H1 (cell line): Measurements from ENCODE around the gene PAQR7. TPM values are rescaled to one million over a fixed set of nuclear protein-coding genes. Genes with fewer than 3 reads are reported as not detected.

Experiments
- CTCF ChIA-PET: fragments of 300-600 bp; sonication (Branson Sonifier 250); formaldehyde crosslinking; loops from one replicate; lab custom pipeline; 2021; ENCODE audit not compliant: partially characterized antibody; lab: Charles Lee
- POLR2A ChIA-PET: fragments of 300-600 bp; sonication (Branson Sonifier 250); formaldehyde crosslinking; loops from one replicate; lab custom pipeline; 2021; ENCODE audit warnings: inconsistent platforms; ENCODE audit not compliant: partially characterized antibody; lab: Charles Lee
- DNase-seq, 2 experiments: peaks; one replicate each; pipeline versions ENCODE4 v3.0.0 to v3.0.0-alpha.2; 2010 to 2022; ENCODE audit warnings: low spot score in 2 of 2, low read depth in 1 of 2, mixed read lengths in 1 of 2
- FAIRE-seq: peaks from 2 replicates; lab custom pipeline; 2011; peaks lifted over from hg19 to GRCh38; lab: Jason Lieb, UNC
- H2AFZ ChIP-seq: 2 replicates; pipeline ENCODE4 v1.8.1; 2012; ENCODE audit warnings: low read length, inconsistent platforms
- H2AK5ac ChIP-seq: 2 replicates; pipeline ENCODE4 v1.6.1; 2013; ENCODE audit warnings: low read depth, low read length
- H2BK120ac ChIP-seq: replicated peaks from 2 replicates; pipeline ENCODE3; 2013; ENCODE audit warnings: low read depth, low read length, inconsistent platforms
- H2BK12ac ChIP-seq: 2 replicates; pipeline ENCODE4 v1.6.1; 2013; ENCODE audit warnings: low read depth, low read length
- H2BK15ac ChIP-seq: 2 replicates; pipeline ENCODE4 v1.6.1; 2013; ENCODE audit warnings: low read length
- H2BK20ac ChIP-seq: 2 replicates; pipeline ENCODE4 v1.6.1; 2013; ENCODE audit warnings: low read length
- H2BK5ac ChIP-seq: 2 replicates; pipeline ENCODE4 v1.6.1; 2013; ENCODE audit warnings: low read depth, low read length
- H3K14ac ChIP-seq: 2 replicates; pipeline ENCODE4 v1.6.1; 2013; ENCODE audit warnings: inconsistent platforms; ENCODE audit not compliant: insufficient read length
- H3K18ac ChIP-seq: 2 replicates; pipeline ENCODE4 v1.6.1; 2013; ENCODE audit warnings: low read length; ENCODE audit errors: extremely low read depth
- H3K23ac ChIP-seq: 2 replicates; pipeline ENCODE4 v1.6.1; 2013; ENCODE audit warnings: inconsistent platforms; ENCODE audit not compliant: insufficient read length
- H3K23me2 ChIP-seq: 2 replicates; pipeline ENCODE4 v1.6.1; 2013; ENCODE audit warnings: low read depth, low read length
- H3K27ac ChIP-seq: 2 replicates; pipeline ENCODE4 v1.6.1; 2011; ENCODE audit warnings: low read depth, low read length, inconsistent platforms
- H3K27me3 ChIP-seq, 4 experiments: replicated peaks in 1 of 4; 1 replicate in 1 of 4; 2 replicates in 3 of 4; pipeline versions ENCODE4 v1.6.1 to v1.8.1; 2011 to 2013; ENCODE audit warnings: low read length in 3 of 4, mild to moderate bottlenecking in 3 of 4, inconsistent platforms in 2 of 4, mixed read lengths in 2 of 4, moderate library complexity in 1 of 4; ENCODE audit not compliant: control insufficient read depth in 3 of 4, insufficient read depth in 3 of 4; ENCODE audit errors: extremely low read depth in 1 of 4
- H3K36me3 ChIP-seq, 4 experiments: 2 replicates each; pipeline versions ENCODE4 v1.6.1 to v1.8.1; 2011 to 2013; ENCODE audit warnings: mild to moderate bottlenecking in 4 of 4, low read length in 3 of 4, moderate library complexity in 2 of 4, control low read depth in 1 of 4, inconsistent platforms in 1 of 4; ENCODE audit not compliant: insufficient read depth in 4 of 4, control insufficient read depth in 2 of 4
- H3K4ac ChIP-seq: replicated peaks from 2 replicates; pipeline ENCODE3; 2013; ENCODE audit warnings: low read length, low read depth, mixed read lengths, inconsistent platforms; ENCODE audit not compliant: insufficient read length
- H3K4me1 ChIP-seq, 4 experiments: replicated peaks in 1 of 4; 1 replicate in 1 of 4; 2 replicates in 3 of 4; pipeline versions ENCODE4 v1.6.1 to v1.8.1; 2011 to 2013; ENCODE audit warnings: low read length in 3 of 4, inconsistent platforms in 2 of 4, mixed read lengths in 1 of 4; ENCODE audit not compliant: insufficient read depth in 4 of 4, control insufficient read depth in 3 of 4
- H3K4me2 ChIP-seq, 2 experiments: 2 replicates each; pipeline versions ENCODE4 v1.6.1 to v1.8.1; 2011 to 2013; ENCODE audit warnings: low read depth in 2 of 2, low read length in 2 of 2, control low read depth in 1 of 2, inconsistent platforms in 1 of 2, mild to moderate bottlenecking in 1 of 2; ENCODE audit not compliant: insufficient read depth in 1 of 2
- H3K4me3 ChIP-seq, 4 experiments: fragments of 200-600, 300-600 bp in 1 of 4; sonication (generic), shearing (Covaris generic), sonication (Bioruptor Twin) in 1 of 4; 2 replicates each; pipeline versions ENCODE4 v1.5.1 to v1.8.1; 2011 to 2016; ENCODE audit warnings: low read length in 4 of 4, low read depth in 3 of 4, control low read depth in 2 of 4, inconsistent platforms in 2 of 4, mild to moderate bottlenecking in 2 of 4, mixed read lengths in 1 of 4, moderate library complexity in 1 of 4; ENCODE audit not compliant: insufficient read depth in 2 of 4; ENCODE audit errors: extremely low read depth in 1 of 4
- H3K56ac ChIP-seq: replicated peaks from 2 replicates; pipeline ENCODE3; 2013; ENCODE audit warnings: low read depth, mild to moderate bottlenecking, mixed read lengths, low read length, inconsistent platforms; ENCODE audit not compliant: insufficient read length
- H3K79me1 ChIP-seq: 2 replicates; pipeline ENCODE4 v1.6.1; 2013; ENCODE audit warnings: low read depth, low read length, control low read depth
- H3K79me2 ChIP-seq, 2 experiments: 2 replicates each; pipeline versions ENCODE4 v1.6.1 to v1.8.1; 2012 to 2013; ENCODE audit warnings: low read length in 2 of 2, mild to moderate bottlenecking in 2 of 2, inconsistent platforms in 1 of 2; ENCODE audit not compliant: insufficient read depth in 2 of 2, control insufficient read depth in 1 of 2
- H3K9ac ChIP-seq, 4 experiments: replicated peaks in 1 of 4; 1 replicate in 1 of 4; 2 replicates in 3 of 4; pipeline versions ENCODE4 v1.6.1 to v1.8.1; 2011 to 2013; ENCODE audit warnings: low read depth in 3 of 4, low read length in 3 of 4, control low read depth in 2 of 4, mild to moderate bottlenecking in 2 of 4, moderate library complexity in 2 of 4, inconsistent platforms in 1 of 4; ENCODE audit errors: extremely low read depth in 1 of 4
- H3K9me3 ChIP-seq, 2 experiments: 2 replicates each; pipeline versions ENCODE4 v1.6.1 to v1.8.1; 2012 to 2013; ENCODE audit warnings: mild to moderate bottlenecking in 2 of 2, moderate library complexity in 2 of 2, control low read depth in 1 of 2, inconsistent platforms in 1 of 2, low read depth in 1 of 2, low read length in 1 of 2, mixed read lengths in 1 of 2; ENCODE audit not compliant: insufficient read depth in 2 of 2
- H4K20me1 ChIP-seq, 2 experiments: replicated peaks in 1 of 2; 2 replicates each; pipeline versions ENCODE3 to v1.8.1; 2011 to 2013; ENCODE audit warnings: inconsistent platforms in 2 of 2, low read length in 2 of 2, mild to moderate bottlenecking in 1 of 2; ENCODE audit not compliant: insufficient read depth in 2 of 2, control insufficient read depth in 1 of 2
- H4K5ac ChIP-seq: 2 replicates; pipeline ENCODE4 v1.6.1; 2013; ENCODE audit warnings: low read length, low read depth, mixed read lengths, inconsistent platforms; ENCODE audit not compliant: insufficient read length
- H4K8ac ChIP-seq: 2 replicates; pipeline ENCODE4 v1.8.0; 2013; ENCODE audit warnings: mild to moderate bottlenecking, moderate library complexity, low read length, inconsistent platforms; ENCODE audit not compliant: insufficient read depth; ENCODE audit errors: extremely low read depth
- H4K91ac ChIP-seq: replicated peaks from 2 replicates; pipeline ENCODE3; 2013; ENCODE audit warnings: low read length, mixed read lengths, inconsistent platforms; ENCODE audit not compliant: insufficient read length
- BACH1 ChIP-seq: IDR thresholded peaks from 2 replicates; pipeline ENCODE4 v1.6.1; 2012; ENCODE audit warnings: low read length, improper control_type of control experiment
- CBX5 ChIP-seq: fragments of 300-800, 300-1000 bp; sonication (generic); IDR thresholded peaks from 2 replicates; pipeline ENCODE4 v1.7.1; 2016; ENCODE audit warnings: antibody characterized with exemption, low read length, low read depth
- CEBPB ChIP-seq: IDR thresholded peaks from 2 replicates; pipeline ENCODE4 v1.6.1; 2012; ENCODE audit warnings: low read depth, low read length
- SIRT6 ChIP-seq: IDR thresholded peaks from one replicate; pipeline ENCODE4 v1.7.1; 2012; ENCODE audit warnings: low read length, inconsistent platforms
- WGBS, 2 experiments: shearing (Covaris generic) in 1 of 2; methylation state at CpG; one replicate each; pipeline versions ENCODE4 v1.1.6 to v1.1.7; 2013 to 2015; ENCODE audit warnings: low lambda C conversion rate in 2 of 2, mixed read lengths in 2 of 2, inconsistent platforms in 1 of 2, low coverage in 1 of 2, missing lambda C conversion rate in 1 of 2; ENCODE audit not compliant: insufficient replicate concordance in 2 of 2, insufficient coverage in 1 of 2, insufficient read length in 1 of 2; ENCODE audit errors: extremely low coverage in 1 of 2, missing lambda C conversion rate in 1 of 2; 5-methylcytosine and 5-hydroxymethylcytosine counted together
- polyA plus RNA-seq, 7 experiments: library from polyadenylated mRNA; depleted of rRNA in 3 of 7; stranded (reverse) in 5 of 7; unstranded in 2 of 7; fragments of >200 nt in 5 of 7; fragments of 200-250 nt in 2 of 7; gene quantifications; 1 replicate in 5 of 7; 2 replicates in 1 of 7; 4 replicates in 1 of 7; pipeline versions ENCODE4 v1.2.1 to v1.2.3, GENCODE V29; 2011 to 2013; ENCODE audit warnings: missing spikeins in 2 of 7, mixed read lengths in 2 of 7
- total RNA-seq: library from RNA; stranded (reverse); fragmentation: NEBNext Ultra II Directional; extraction: Animal tissue kit (Norgen Biotek cat#: 25700); gene quantifications from 2 replicates; pipeline ENCODE4 v1.2.1, GENCODE V29; 2021

PAQR7 gene
- total and polyA plus RNA-seq, 2 of the 8 experiments (the other 6 are each of a cell fraction or from before 2014, with no cell fraction given), result 7.3 to 7.4 TPM

GRCh38 chr1:25856856-25857255, 18.7 kb downstream of the PAQR7 start:
- ChIA-PET CTCF (interaction anchor here (0.6 to 1.7 kb wide), 8 partner anchors 12 to 482 kb away, joined by 3 to 7 read pairs (median 3); partner anchors contain the start of gene PAFAH2), POLR2A (interaction anchor here (0.8 to 3.2 kb wide), 8 partner anchors 8 to 135 kb away, joined by 3 to 21 read pairs (median 3); partner anchors contain the start of genes MTFR1L and PAQR7)
- Histone ChIP-seq H3K4me3 (no peak overlapping the region), H2AK5ac (no peak overlapping the region), H3K4me2 (no peak overlapping the region), H3K14ac (no peak overlapping the region), H3K79me1 (peaks cover 2% of the 10 kb centered on the region; the same call in 1 of the 2 replicates), H3K23ac (no peak overlapping the region), H3K18ac (no peak overlapping the region), H3K27me3 (no peaks in the 10 kb centered on the region), H2BK15ac (no peak overlapping the region), H2BK20ac (no peak overlapping the region), H4K20me1 (peaks cover 0 to 3% of the 10 kb centered on the region in 2 experiments), H4K5ac (no peak overlapping the region), H3K23me2 (peaks cover 14% of the 10 kb centered on the region), H2BK12ac (no peak overlapping the region), H4K8ac (no peak overlapping the region), H2BK120ac (no peak overlapping the region), H2BK5ac (no peak overlapping the region), H3K9ac (no peak overlapping the region), H3K36me3 (no peaks in the 10 kb centered on the region), H3K27ac (no peak overlapping the region), H3K9me3 (no peaks in the 10 kb centered on the region), H4K91ac (no peak overlapping the region), H3K56ac (no peak overlapping the region), H3K79me2 (peaks cover 6 to 61% of the 10 kb centered on the region in 2 experiments; a peak in 3 of 4 replicates), H3K4me1 (no peaks in the 10 kb centered on the region; a peak in 2 of 7 replicates)
- WGBS, 2 experiments, result 93% methylated on average over 11 of the region's 11 CpGs; no CpG with 5 or more reads in 1 of the 2 experiments
- FAIRE-seq, result no peak
- no peak for DNase-seq
- TF ChIP-seq BACH1 (no peak), CEBPB (no peak), CBX5 (no peak), SIRT6 (no peak)
- TF ChIP-seq, all 59 proteins: peak for 0
- Histone ChIP-seq H2AFZ (no peak overlapping the region), H3K4ac (no peak overlapping the region)
